ENCODE measurements around the gene RGCC.

GRCh38 chr13:41509971-41510370 is 52.6 kb downstream of the RGCC start:
- TF ChIP-seq TAF1 (IDR thresholded peaks at IDR 0.05; ENCODE audit: borderline replicate concordance, insufficient read depth, low read length) (no peak), REST (IDR thresholded peaks at IDR 0.05; ENCODE audit: insufficient read depth in 1 of 2, low read depth in 2 of 2, low read length in 2 of 2) (no peak), POLR2AphosphoS5 (IDR thresholded peaks at IDR 0.05; ENCODE audit: low read depth, low read length) (no peak)
